GM23338 (cell line): Measurements from ENCODE around the gene ALDH3B1.

Experiments
- CREB1 ChIP-seq: fragments of 250-450 bp; sonication (Bioruptor Pico); IDR thresholded peaks from 2 replicates; pipeline ENCODE4 v1.5.0; 2020; ENCODE audit warnings: low read depth, mild to moderate bottlenecking, moderate library complexity
- EZH2 ChIP-seq: fragments of 200-600 bp; sonication (generic); IDR thresholded peaks from one replicate; pipeline ENCODE4 v1.8.0; 2017; ENCODE audit warnings: antibody characterized with exemption, mild to moderate bottlenecking, low read depth; ENCODE audit not compliant: unreplicated experiment
- EZH2phosphoT487 ChIP-seq: fragments of 200-600 bp; sonication (generic); IDR thresholded peaks from one replicate; pipeline ENCODE4 v1.8.1; 2018; ENCODE audit warnings: antibody characterized with exemption; ENCODE audit not compliant: unreplicated experiment
- JUNB ChIP-seq: IDR thresholded peaks from one replicate; pipeline ENCODE4 v1.6.1; 2016; ENCODE audit warnings: antibody characterized with exemption; ENCODE audit not compliant: unreplicated experiment
- NANOG ChIP-seq: IDR thresholded peaks from 2 replicates; pipeline ENCODE4 v1.6.1; 2016; ENCODE audit warnings: antibody characterized with exemption, borderline replicate concordance
- POLR2AphosphoS5 ChIP-seq: IDR thresholded peaks from 2 replicates; pipeline ENCODE4 v1.6.1; 2016; ENCODE audit warnings: antibody characterized with exemption, low read depth
- STAT1 ChIP-seq: IDR thresholded peaks from one replicate; pipeline ENCODE4 v1.6.1; 2016; ENCODE audit warnings: antibody characterized with exemption; ENCODE audit not compliant: unreplicated experiment
- TF ChIP-seq, protein P1 (sequence below), 2 experiments: fragments of 200-600 bp in 1 of 2; sonication (generic) in 1 of 2; conservative IDR thresholded peaks; 2 replicates each; pipeline versions ENCODE4 v1.5.1 to v1.6.1; 2016 to 2017; ENCODE audit warnings: antibody characterized with exemption in 2 of 2, low read depth in 2 of 2, mild to moderate bottlenecking in 2 of 2, moderate library complexity in 1 of 2
- TF ChIP-seq, protein P2 (sequence below): IDR thresholded peaks from one replicate; pipeline ENCODE4 v1.6.1; 2018; ENCODE audit warnings: antibody characterized with exemption; ENCODE audit not compliant: unreplicated experiment
- TF ChIP-seq, protein P3 (sequence below): fragments of 250-450 bp; sonication (Bioruptor Pico); IDR thresholded peaks from 2 replicates; pipeline ENCODE4 v1.5.0; 2020; ENCODE audit warnings: mild to moderate bottlenecking, moderate library complexity
- TF ChIP-seq, protein P4 (sequence below): IDR thresholded peaks from 2 replicates; pipeline ENCODE4 v1.6.1; 2016; ENCODE audit warnings: antibody characterized with exemption

DNA sequence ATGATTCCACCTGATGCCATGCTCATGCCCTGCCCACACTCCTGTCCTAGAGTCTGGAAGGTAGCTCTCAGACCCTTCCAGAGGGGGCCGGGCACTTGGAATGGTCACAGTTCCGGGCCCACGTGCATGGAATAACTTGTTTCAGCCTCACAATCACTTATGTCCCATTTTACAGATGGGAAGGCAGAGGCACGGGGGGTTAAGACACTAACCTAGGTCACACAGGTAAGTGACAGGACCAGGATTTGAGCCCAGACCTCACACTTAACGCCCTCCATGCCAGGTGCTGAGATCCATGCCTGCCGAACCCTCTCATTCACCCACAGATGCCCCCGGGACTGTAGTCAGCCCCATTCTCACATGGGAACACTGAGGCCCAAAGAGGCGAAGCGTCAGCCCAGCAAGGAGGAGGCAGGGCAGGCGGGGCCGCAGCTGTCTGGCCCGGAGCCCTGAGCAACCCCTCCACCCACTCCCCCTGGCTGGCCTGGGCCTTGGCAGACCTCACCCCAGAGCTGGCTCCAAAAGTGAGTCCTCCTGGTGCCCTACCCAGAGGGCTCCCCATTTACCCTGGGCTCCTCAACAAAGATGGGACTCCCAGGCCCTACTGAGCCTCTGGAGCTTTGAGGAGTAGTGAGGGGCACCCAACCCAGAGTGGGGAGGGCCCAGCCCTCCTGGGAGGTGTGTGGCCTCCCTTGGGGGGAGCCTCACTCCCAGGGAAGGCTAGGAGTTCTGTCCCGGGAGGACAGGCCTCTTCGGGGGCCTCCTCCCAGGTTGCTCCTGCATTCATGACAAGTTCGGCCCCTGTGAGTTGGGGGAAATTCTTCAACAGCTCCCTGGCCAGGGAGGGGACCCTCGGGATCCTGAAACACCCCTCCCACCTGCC is 2.4 kb upstream of the ALDH3B1 start:
- TF ChIP-seq, protein P1, sequence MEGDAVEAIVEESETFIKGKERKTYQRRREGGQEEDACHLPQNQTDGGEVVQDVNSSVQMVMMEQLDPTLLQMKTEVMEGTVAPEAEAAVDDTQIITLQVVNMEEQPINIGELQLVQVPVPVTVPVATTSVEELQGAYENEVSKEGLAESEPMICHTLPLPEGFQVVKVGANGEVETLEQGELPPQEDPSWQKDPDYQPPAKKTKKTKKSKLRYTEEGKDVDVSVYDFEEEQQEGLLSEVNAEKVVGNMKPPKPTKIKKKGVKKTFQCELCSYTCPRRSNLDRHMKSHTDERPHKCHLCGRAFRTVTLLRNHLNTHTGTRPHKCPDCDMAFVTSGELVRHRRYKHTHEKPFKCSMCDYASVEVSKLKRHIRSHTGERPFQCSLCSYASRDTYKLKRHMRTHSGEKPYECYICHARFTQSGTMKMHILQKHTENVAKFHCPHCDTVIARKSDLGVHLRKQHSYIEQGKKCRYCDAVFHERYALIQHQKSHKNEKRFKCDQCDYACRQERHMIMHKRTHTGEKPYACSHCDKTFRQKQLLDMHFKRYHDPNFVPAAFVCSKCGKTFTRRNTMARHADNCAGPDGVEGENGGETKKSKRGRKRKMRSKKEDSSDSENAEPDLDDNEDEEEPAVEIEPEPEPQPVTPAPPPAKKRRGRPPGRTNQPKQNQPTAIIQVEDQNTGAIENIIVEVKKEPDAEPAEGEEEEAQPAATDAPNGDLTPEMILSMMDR (conservative IDR thresholded peaks at IDR 0.05; ENCODE audit: low read depth in 2 of 2): no peak
- TF ChIP-seq CREB1 (CRISPR knock-in tag) (no peak), POLR2AphosphoS5 (no peak), EZH2phosphoT487 (no peak), EZH2 (no peak), STAT1 (no peak), JUNB (no peak), NANOG (no peak)
- TF ChIP-seq, protein P2, sequence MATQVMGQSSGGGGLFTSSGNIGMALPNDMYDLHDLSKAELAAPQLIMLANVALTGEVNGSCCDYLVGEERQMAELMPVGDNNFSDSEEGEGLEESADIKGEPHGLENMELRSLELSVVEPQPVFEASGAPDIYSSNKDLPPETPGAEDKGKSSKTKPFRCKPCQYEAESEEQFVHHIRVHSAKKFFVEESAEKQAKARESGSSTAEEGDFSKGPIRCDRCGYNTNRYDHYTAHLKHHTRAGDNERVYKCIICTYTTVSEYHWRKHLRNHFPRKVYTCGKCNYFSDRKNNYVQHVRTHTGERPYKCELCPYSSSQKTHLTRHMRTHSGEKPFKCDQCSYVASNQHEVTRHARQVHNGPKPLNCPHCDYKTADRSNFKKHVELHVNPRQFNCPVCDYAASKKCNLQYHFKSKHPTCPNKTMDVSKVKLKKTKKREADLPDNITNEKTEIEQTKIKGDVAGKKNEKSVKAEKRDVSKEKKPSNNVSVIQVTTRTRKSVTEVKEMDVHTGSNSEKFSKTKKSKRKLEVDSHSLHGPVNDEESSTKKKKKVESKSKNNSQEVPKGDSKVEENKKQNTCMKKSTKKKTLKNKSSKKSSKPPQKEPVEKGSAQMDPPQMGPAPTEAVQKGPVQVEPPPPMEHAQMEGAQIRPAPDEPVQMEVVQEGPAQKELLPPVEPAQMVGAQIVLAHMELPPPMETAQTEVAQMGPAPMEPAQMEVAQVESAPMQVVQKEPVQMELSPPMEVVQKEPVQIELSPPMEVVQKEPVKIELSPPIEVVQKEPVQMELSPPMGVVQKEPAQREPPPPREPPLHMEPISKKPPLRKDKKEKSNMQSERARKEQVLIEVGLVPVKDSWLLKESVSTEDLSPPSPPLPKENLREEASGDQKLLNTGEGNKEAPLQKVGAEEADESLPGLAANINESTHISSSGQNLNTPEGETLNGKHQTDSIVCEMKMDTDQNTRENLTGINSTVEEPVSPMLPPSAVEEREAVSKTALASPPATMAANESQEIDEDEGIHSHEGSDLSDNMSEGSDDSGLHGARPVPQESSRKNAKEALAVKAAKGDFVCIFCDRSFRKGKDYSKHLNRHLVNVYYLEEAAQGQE: no peak
- TF ChIP-seq, protein P3, sequence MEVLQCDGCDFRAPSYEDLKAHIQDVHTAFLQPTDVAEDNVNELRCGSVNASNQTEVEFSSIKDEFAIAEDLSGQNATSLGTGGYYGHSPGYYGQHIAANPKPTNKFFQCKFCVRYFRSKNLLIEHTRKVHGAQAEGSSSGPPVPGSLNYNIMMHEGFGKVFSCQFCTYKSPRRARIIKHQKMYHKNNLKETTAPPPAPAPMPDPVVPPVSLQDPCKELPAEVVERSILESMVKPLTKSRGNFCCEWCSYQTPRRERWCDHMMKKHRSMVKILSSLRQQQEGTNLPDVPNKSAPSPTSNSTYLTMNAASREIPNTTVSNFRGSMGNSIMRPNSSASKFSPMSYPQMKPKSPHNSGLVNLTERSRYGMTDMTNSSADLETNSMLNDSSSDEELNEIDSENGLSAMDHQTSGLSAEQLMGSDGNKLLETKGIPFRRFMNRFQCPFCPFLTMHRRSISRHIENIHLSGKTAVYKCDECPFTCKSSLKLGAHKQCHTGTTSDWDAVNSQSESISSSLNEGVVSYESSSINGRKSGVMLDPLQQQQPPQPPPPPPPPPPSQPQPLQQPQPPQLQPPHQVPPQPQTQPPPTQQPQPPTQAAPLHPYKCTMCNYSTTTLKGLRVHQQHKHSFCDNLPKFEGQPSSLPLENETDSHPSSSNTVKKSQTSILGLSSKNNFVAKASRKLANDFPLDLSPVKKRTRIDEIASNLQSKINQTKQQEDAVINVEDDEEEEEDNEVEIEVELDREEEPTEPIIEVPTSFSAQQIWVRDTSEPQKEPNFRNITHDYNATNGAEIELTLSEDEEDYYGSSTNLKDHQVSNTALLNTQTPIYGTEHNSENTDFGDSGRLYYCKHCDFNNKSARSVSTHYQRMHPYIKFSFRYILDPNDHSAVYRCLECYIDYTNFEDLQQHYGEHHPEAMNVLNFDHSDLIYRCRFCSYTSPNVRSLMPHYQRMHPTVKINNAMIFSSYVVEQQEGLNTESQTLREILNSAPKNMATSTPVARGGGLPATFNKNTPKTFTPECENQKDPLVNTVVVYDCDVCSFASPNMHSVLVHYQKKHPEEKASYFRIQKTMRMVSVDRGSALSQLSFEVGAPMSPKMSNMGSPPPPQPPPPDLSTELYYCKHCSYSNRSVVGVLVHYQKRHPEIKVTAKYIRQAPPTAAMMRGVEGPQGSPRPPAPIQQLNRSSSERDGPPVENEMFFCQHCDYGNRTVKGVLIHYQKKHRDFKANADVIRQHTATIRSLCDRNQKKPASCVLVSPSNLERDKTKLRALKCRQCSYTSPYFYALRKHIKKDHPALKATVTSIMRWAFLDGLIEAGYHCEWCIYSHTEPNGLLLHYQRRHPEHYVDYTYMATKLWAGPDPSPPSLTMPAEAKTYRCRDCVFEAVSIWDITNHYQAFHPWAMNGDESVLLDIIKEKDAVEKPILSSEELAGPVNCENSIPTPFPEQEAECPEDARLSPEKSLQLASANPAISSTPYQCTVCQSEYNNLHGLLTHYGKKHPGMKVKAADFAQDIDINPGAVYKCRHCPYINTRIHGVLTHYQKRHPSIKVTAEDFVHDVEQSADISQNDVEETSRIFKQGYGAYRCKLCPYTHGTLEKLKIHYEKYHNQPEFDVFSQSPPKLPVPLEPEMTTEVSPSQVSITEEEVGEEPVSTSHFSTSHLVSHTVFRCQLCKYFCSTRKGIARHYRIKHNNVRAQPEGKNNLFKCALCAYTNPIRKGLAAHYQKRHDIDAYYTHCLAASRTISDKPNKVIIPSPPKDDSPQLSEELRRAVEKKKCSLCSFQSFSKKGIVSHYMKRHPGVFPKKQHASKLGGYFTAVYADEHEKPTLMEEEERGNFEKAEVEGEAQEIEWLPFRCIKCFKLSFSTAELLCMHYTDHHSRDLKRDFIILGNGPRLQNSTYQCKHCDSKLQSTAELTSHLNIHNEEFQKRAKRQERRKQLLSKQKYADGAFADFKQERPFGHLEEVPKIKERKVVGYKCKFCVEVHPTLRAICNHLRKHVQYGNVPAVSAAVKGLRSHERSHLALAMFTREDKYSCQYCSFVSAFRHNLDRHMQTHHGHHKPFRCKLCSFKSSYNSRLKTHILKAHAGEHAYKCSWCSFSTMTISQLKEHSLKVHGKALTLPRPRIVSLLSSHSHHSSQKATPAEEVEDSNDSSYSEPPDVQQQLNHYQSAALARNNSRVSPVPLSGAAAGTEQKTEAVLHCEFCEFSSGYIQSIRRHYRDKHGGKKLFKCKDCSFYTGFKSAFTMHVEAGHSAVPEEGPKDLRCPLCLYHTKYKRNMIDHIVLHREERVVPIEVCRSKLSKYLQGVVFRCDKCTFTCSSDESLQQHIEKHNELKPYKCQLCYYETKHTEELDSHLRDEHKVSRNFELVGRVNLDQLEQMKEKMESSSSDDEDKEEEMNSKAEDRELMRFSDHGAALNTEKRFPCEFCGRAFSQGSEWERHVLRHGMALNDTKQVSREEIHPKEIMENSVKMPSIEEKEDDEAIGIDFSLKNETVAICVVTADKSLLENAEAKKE (CRISPR knock-in tag): no peak
- TF ChIP-seq, protein P4, sequence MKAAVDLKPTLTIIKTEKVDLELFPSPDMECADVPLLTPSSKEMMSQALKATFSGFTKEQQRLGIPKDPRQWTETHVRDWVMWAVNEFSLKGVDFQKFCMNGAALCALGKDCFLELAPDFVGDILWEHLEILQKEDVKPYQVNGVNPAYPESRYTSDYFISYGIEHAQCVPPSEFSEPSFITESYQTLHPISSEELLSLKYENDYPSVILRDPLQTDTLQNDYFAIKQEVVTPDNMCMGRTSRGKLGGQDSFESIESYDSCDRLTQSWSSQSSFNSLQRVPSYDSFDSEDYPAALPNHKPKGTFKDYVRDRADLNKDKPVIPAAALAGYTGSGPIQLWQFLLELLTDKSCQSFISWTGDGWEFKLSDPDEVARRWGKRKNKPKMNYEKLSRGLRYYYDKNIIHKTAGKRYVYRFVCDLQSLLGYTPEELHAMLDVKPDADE: no peak
